Right atrium auricular region (tissue), 2 donors: ENCODE results near the gene PAIP2. TPM values are rescaled to one million over a fixed set of nuclear protein-coding genes. Genes with fewer than 3 reads are reported as not detected.
"Not testable (repeated sequence)": the region's sequence is repeated elsewhere in the genome, so short reads cannot be mapped to it uniquely, and the experiment has no call there.

ENCODE experiments used
- DNase-seq: peaks from one replicate; pipeline ENCODE4 v3.0.0-alpha.2; 2019; ENCODE audit warnings: low spot score
- H3K27ac ChIP-seq, 2 donors: fragments of 200-600 bp; sonication (generic); 1 replicate in 1 of 2; 2 replicates in 1 of 2; pipeline ENCODE4 v1.5.1; 2016 to 2019
- H3K27me3 ChIP-seq, 2 donors: fragments of 200-600 bp; sonication (generic); one replicate each; pipeline versions ENCODE4 v1.5.1 to v1.6.0; 2017 to 2019
- H3K36me3 ChIP-seq: fragments of 200-600 bp; sonication (generic); one replicate; pipeline ENCODE4 v1.5.1; 2016
- H3K4me1 ChIP-seq, 2 donors: fragments of 200-600 bp; sonication (generic); one replicate each; pipeline versions ENCODE4 v1.5.1 to v1.6.0; 2017 to 2019
- H3K4me3 ChIP-seq, 2 donors: fragments of 200-600 bp; sonication (generic); 1 replicate in 1 of 2; 2 replicates in 1 of 2; pipeline ENCODE4 v1.5.1; 2017 to 2019; ENCODE audit warnings: mild to moderate bottlenecking in 1 of 2, moderate library complexity in 1 of 2
- H3K9me3 ChIP-seq, 2 donors: fragments of 200-600 bp; sonication (generic); one replicate each; pipeline ENCODE4 v1.5.1; 2019
- CTCF ChIP-seq, 2 donors: fragments of 200-600 bp; sonication (generic); IDR thresholded peaks; one replicate each; pipeline ENCODE4 v1.5.1; 2019; ENCODE audit warnings: antibody characterized with exemption in 2 of 2
- total RNA-seq, 2 donors: library from RNA; depleted of rRNA; stranded (reverse); fragments of >200 nt; gene quantifications; one replicate each; pipeline ENCODE4 v1.1.0, GENCODE V29; 2016

PAIP2 gene
- total RNA-seq, 2 donors from 2014 or later: 97.6 to 156 TPM

- Histone ChIP-seq H3K27ac (no peak overlapping the region), H3K4me1 (peaks cover 0 to 99% of the 10 kb centered on the region in 2 donors), H3K9me3 (no peaks in the 10 kb centered on the region), H3K27me3 (no peaks in the 10 kb centered on the region), H3K36me3 (no peaks in the 10 kb centered on the region), H3K4me3 (no peak overlapping the region)
- DNase-seq: no peak
- TF ChIP-seq CTCF (IDR thresholded peaks at IDR 0.05): no peak
Measured at GRCh38 chr5:139301808-139302499, 39.7 kb upstream of the PAIP2 start.

GRCh38 chr5:139304391-139305324 is 37.0 kb upstream of the PAIP2 start:
- no peak for TF ChIP-seq CTCF (IDR thresholded peaks at IDR 0.05)
- H3K27ac ChIP-seq: no peak overlapping the region
- no peaks in the 10 kb centered on the region for H3K27me3 ChIP-seq
- no peaks in the 10 kb centered on the region for H3K9me3 ChIP-seq
- H3K4me3 ChIP-seq: no peak overlapping the region
- no peak for DNase-seq
- H3K36me3 ChIP-seq: no peaks in the 10 kb centered on the region
- H3K4me1 ChIP-seq: peaks cover 0 to 99% of the 10 kb centered on the region in 2 donors

GRCh38 chr5:139306197-139306596 is 35.5 kb upstream of the PAIP2 start:
- H3K27ac ChIP-seq: no peak overlapping the region
- no peak for TF ChIP-seq CTCF (IDR thresholded peaks at IDR 0.05)
- H3K9me3 ChIP-seq: no peaks in the 10 kb centered on the region
- H3K27me3 ChIP-seq: no peaks in the 10 kb centered on the region
- peaks cover 0 to 98% of the 10 kb centered on the region in 2 donors for H3K4me1 ChIP-seq
- DNase-seq: no peak
- H3K4me3 ChIP-seq: no peak overlapping the region
- H3K36me3 ChIP-seq: no peaks in the 10 kb centered on the region

GRCh38 chr5:139306628-139307379 is 34.9 kb upstream of the PAIP2 start:
- no peaks in the 10 kb centered on the region for H3K36me3 ChIP-seq
- no peaks in the 10 kb centered on the region for H3K9me3 ChIP-seq
- peaks cover 0 to 95% of the 10 kb centered on the region in 2 donors for H3K4me1 ChIP-seq
- no peak overlapping the region for H3K27ac ChIP-seq
- TF ChIP-seq CTCF (IDR thresholded peaks at IDR 0.05): no peak
- no peaks in the 10 kb centered on the region for H3K27me3 ChIP-seq
- no peak for DNase-seq
- H3K4me3 ChIP-seq: no peak overlapping the region

- H3K9me3 ChIP-seq: no peaks in the 10 kb centered on the region
- no peak overlapping the region for H3K4me3 ChIP-seq
- peaks cover 0 to 90% of the 10 kb centered on the region in 2 donors for H3K4me1 ChIP-seq
- no peak for DNase-seq
- TF ChIP-seq CTCF (IDR thresholded peaks at IDR 0.05): no peak
- H3K27me3 ChIP-seq: no peaks in the 10 kb centered on the region
- H3K36me3 ChIP-seq: no peaks in the 10 kb centered on the region
- H3K27ac ChIP-seq: no peak overlapping the region
Measured at GRCh38 chr5:139308797-139309196, 32.9 kb upstream of the PAIP2 start.

- not testable (repeated sequence) for H3K27ac ChIP-seq, DNase-seq
- H3K4me1 ChIP-seq: peaks cover 0 to 79% of the 10 kb centered on the region in 2 donors
Measured at GRCh38 chr5:139310715-139311186, 30.9 kb upstream of the PAIP2 start.

More at GRCh38 chr5:139310715-139311186, 30.9 kb upstream of the PAIP2 start:
- H3K9me3 ChIP-seq, H3K4me3 ChIP-seq, H3K27me3 ChIP-seq, H3K36me3 ChIP-seq: not testable (repeated sequence)
